NCI-H1436 (cell line): ENCODE results near the gene SH3BP2.

ENCODE experiments used
- DNase-seq: peaks from one replicate; lab custom pipeline; 2025; lab: John Stamatoyannopoulos, UW

The SH3BP2 gene

GRCh38 chr4:2790583-2791517, 2.0 kb upstream of the SH3BP2 start:
- no peak for DNase-seq

GRCh38 chr4:2791518-2792395, 1.1 kb upstream of the SH3BP2 start:
- DNase-seq: no peak

DNA sequence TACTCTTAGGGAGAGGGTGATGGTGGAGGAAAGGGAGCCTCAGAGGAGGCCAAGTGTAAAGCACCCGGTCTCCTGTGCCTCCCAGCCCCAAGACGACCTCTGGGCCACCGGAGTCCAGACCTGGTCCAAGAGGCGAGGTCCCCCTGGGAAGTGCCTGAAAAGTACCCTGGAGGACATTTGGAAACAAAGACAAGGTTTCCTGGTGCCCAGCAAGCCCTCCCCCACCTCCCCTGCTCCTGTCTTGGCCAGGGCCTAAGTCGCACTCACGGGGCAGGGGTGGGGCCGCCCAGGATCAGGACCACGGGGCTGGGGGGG, 532 bp upstream of the SH3BP2 start:
- DNase-seq: no peak

GRCh38 chr4:2793586-2794485, 951 bp downstream of the SH3BP2 start:
- no peak for DNase-seq

DNA sequence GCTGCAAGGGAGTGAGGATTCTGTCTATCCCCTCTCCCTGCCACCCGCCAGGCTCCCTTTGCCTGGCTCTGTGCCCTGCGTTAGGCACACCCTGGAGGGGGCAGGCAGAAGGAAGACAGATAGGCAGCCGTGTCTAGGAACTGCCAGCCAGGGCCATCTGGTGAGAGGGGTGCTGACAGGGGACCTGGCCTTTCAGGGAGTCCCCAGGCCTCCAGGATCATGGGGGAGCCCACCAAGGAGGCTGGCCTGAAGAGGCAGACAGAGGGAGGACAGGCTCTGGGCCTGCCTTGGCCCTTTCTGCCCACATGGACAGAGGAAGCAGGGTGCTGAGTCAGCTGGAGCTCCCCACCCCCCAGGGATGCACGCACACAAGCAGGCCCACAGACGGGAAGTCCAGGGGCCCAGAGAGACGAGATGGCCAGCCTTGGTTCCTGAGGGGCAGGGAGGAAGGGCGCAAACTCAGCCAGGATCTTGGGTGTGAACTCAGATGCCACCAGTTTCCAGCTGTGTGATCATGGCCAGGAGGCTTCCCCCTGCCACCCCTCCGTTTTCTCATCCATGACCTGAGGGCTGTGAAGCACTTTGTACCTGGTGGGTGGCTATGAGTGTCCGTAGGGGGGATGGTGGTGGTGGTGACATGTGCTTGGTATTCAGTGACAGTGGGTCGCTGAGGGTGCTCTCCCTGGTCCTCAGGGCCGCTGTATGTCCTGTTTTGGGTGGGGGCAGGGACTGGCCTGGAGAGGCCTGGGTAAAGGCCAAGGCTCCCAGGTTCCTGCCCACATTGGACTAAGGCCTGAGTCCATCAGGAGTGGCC, 1.8 kb downstream of the SH3BP2 start:
- no peak for DNase-seq

- no peak for DNase-seq
Measured at GRCh38 chr4:2795300-2795892, 2.5 kb downstream of the SH3BP2 start.

- no peak for DNase-seq
Measured at GRCh38 chr4:2795893-2796848, 3.3 kb downstream of the SH3BP2 start.

DNA sequence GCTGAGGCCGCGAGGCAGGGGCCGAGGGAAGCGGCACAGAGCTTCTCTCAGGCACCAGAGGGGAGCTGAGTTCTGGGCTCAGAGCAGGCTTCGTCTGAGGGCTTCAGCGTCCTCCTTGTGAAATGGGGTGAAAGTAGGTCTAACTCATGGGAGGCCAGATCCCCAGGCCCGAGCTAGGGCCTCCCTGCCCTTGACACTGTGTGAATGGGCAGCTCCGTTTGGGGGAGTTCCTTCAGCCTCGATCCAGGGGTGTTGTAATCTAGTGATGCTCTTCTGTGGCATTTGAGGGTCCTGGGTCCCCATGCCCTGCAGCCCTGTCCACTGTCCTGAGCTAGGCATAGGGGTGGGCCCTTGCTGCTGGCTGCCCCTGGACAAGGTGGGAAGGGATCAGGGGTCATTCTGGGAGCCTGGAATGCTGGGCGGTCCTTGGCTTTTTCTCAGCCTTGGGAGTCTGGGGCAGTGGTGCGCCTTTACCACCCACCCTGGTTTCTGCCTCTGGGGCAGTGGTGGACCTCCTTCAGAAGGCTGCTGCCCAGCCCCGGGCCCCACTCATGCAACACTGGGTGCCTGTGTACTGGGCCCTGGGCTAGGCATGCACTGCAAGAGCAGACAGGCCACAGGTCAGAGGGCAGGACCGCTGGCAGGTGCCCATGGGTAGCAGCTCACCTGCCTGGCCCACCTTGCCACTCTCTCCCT, 4.1 kb downstream of the SH3BP2 start:
- no peak for DNase-seq

GRCh38 chr4:2797545-2798305, 4.8 kb downstream of the SH3BP2 start:
- DNase-seq: no peak

DNA sequence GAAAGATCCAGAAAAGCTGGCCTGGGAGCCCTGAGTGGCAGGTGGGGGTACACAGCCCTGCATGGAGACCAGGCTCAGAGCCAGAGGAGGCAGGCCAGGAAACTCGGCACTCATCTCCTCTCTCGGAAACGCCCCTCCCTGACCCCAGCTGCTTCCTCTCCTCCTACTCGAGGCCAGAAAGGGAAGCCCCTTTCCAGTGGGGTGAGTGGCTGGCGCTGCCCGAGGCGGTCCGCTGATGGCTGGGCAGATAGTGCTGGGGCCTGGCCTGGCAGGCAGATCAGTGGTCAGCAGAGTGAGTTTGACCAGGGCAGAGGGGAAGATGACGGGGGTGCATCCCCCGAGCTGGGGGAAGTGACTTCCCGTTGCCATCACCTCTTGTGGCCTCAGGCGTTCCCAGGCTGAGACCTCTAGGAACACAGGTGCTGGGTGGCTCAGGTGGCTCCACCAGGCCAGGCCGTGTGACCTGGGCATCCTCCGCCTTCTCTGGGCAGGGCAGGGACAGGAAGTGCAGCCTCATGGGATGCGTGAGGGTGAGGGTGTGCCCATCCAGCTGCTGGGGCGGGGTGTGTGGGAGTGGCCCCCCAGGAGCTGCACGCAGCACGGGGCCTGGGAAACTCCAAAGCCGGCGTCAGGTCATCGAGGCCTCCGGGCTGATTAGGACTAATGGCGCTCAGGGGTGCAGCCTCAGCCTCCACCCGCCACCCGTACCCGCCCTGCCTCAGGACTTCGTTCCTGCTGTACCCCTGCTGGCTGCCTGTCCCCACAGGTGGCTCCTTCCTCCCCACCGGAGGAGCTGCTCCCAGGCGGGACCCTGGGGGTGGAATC, 5.7 kb downstream of the SH3BP2 start:
- DNase-seq: no peak

- no peak for DNase-seq
Measured at GRCh38 chr4:2799224-2799911, 6.5 kb downstream of the SH3BP2 start.

DNA sequence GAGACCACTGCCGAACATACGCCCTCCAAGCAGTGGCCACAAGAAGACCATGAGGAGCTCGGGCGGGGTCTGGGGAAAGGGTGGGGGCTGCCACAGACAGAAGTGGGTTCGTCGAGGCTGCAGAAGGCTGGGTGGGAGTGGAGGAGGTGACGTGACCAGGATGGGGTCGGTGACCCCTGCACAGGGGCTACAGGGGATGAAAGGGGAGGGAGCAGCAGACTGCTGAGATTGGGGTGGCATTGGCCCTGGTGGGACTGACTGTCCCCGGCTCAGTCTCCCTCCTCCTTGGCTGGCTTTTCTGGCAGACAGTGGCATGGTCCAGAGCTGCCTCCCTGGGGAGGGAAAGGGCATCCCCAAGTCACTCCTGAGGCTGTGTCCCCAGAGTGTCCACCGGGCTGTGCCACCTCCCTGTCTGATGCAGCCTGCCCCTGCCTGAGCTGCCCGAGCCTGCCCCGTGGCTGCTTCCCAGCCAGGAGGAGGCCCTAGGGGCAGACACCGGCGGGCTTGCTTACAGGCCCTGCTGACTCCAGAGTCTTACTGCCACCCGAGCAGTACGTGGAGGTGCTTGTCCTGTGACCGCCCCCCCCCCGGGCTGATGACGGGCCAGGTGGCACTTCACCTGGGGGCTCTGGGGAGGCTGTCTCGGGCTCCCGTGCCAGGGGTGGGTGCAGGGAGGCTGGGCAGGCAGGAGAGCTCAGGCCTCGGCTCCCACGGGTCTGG, 7.2 kb downstream of the SH3BP2 start:
- no peak for DNase-seq

- DNase-seq: no peak
Measured at GRCh38 chr4:2800691-2801596, 8.1 kb downstream of the SH3BP2 start.

DNA sequence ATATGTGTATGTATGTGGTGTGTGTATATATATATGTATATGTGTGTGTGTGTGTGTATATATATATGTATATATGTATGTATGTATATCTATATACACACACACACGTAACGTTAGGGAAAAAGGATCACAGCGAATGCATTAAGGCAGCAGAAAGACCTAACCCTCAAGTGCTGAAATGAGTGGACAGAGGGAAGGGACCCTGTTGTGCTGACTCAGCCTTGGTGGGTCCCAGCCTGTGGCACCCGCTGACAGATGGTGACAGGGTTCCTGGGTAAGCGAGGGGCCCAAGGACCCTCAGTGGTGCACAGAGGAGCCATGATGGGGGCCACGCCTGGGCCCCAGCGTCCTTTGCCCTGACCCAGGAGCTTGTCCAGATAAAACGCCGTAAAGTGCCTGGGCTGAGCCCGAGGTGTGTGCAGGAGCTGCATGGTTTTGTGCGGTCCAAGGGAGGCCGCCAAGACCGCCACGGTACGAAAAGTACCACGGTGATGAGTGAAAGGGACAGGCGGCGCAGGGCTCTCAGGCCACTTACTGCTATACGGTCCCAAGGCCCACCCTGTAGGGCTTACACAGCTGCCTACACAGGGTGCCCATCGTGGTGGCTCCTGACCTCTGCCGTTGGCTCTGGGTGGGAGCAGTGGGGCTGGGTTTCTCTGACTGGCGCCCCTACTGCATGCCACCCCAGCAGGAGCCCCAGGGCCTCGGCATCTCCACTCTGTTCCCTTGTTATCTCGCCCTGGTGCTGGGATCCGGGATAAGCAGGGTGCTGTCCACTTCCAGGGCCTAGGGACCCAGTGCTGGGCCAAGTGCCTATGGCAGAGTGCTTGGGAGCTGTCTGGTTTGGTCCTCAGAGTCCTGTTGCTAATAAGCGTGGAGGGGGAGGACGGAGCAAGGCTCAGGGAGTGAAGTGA, 10.0 kb downstream of the SH3BP2 start:
- DNase-seq: no peak
